GM23338 (cell line): Measurements from ENCODE around the gene ZBTB5. TPM values are rescaled to one million over a fixed set of nuclear protein-coding genes. Genes with fewer than 3 reads are reported as not detected.

Experiments used
- ATAC-seq: fragments of 200-7000 bp; cut with Tn5 transposase; 3 replicates; pipeline ENCODE4 v1.9.1; 2020
- DNase-seq: peaks from one replicate; pipeline ENCODE4 v3.0.0-alpha.2; 2015; ENCODE audit warnings: low spot score
- H2AFZ ChIP-seq: fragments of 200-600 bp; sonication (generic); 2 replicates; pipeline ENCODE4 v1.8.0; 2016; ENCODE audit warnings: antibody characterized with exemption, mild to moderate bottlenecking, moderate library complexity
- H3F3A ChIP-seq: fragments of 200-600 bp; sonication (generic); replicated peaks from 2 replicates; pipeline ENCODE4 v1.8.0; 2017; ENCODE audit warnings: antibody characterized with exemption, mixed run types, low read depth
- H3K27ac ChIP-seq: fragments of 200-600 bp; sonication (generic); 2 replicates; pipeline ENCODE4 v1.6.1; 2016; ENCODE audit warnings: low read depth
- H3K27me3 ChIP-seq: fragments of 200-600 bp; sonication (generic); 2 replicates; pipeline ENCODE4 v1.8.0; 2016; ENCODE audit warnings: mild to moderate bottlenecking, mixed run types, moderate library complexity; ENCODE audit not compliant: insufficient read depth
- H3K36me3 ChIP-seq: fragments of 200-600 bp; sonication (generic); 2 replicates; pipeline ENCODE4 v1.8.0; 2016; ENCODE audit warnings: mild to moderate bottlenecking; ENCODE audit not compliant: insufficient read depth
- H3K4me1 ChIP-seq: fragments of 200-600 bp; sonication (generic); 2 replicates; pipeline ENCODE4 v1.8.0; 2016; ENCODE audit warnings: mild to moderate bottlenecking, moderate library complexity; ENCODE audit not compliant: insufficient read depth
- H3K4me2 ChIP-seq: fragments of 200-600 bp; sonication (generic); 2 replicates; pipeline ENCODE4 v1.7.1; 2017; ENCODE audit warnings: mixed run types
- H3K4me3 ChIP-seq: fragments of 200-600 bp; sonication (generic); 2 replicates; pipeline ENCODE4 v1.6.1; 2016; ENCODE audit warnings: mixed run types
- H3K79me2 ChIP-seq: fragments of 200-600 bp; sonication (generic); replicated peaks from 2 replicates; pipeline ENCODE4 v1.8.0; 2017; ENCODE audit warnings: mild to moderate bottlenecking; ENCODE audit not compliant: insufficient read depth
- H3K9me2 ChIP-seq: fragments of 200-600 bp; sonication (generic); 2 replicates; pipeline ENCODE4 v1.8.0; 2017; ENCODE audit not compliant: insufficient read depth
- H4K20me1 ChIP-seq: fragments of 200-600 bp; sonication (generic); replicated peaks from 2 replicates; pipeline ENCODE4 v1.8.0; 2017; ENCODE audit warnings: mild to moderate bottlenecking; ENCODE audit not compliant: insufficient read depth
- H3K27ac Mint-ChIP-seq: 2 replicates; pipeline ENCODE4 v1.8.0; 2020; ENCODE audit warnings: inconsistent platforms, mild to moderate bottlenecking, moderate library complexity, mixed read lengths
- H3K27me3 Mint-ChIP-seq: 3 replicates; pipeline ENCODE4 v1.8.0; 2022; ENCODE audit warnings: low read depth, mild to moderate bottlenecking, moderate library complexity, mixed read lengths, inconsistent platforms; ENCODE audit not compliant: insufficient read depth, poor library complexity
- H3K36me3 Mint-ChIP-seq: 3 replicates; pipeline ENCODE4 v1.8.0; 2021; ENCODE audit warnings: low read depth, mild to moderate bottlenecking, inconsistent platforms, moderate library complexity, mixed read lengths
- H3K4me1 Mint-ChIP-seq: 3 replicates; pipeline ENCODE4 v1.8.0; 2020; ENCODE audit warnings: mild to moderate bottlenecking, inconsistent platforms, mixed read lengths
- H3K4me3 Mint-ChIP-seq: 3 replicates; pipeline ENCODE4 v1.8.0; 2021; ENCODE audit warnings: moderate library complexity, mild to moderate bottlenecking, inconsistent platforms, mixed read lengths
- H3K9me3 Mint-ChIP-seq: 3 replicates; pipeline ENCODE4 v1.8.0; 2020; ENCODE audit warnings: moderate library complexity, mild to moderate bottlenecking, inconsistent platforms, mixed read lengths
- CREB1 ChIP-seq: fragments of 250-450 bp; sonication (Bioruptor Pico); IDR thresholded peaks from 2 replicates; pipeline ENCODE4 v1.5.0; 2020; ENCODE audit warnings: low read depth, mild to moderate bottlenecking, moderate library complexity
- CTCF ChIP-seq, 2 experiments: fragments of 200-600 bp in 1 of 2; sonication (generic) in 1 of 2; conservative IDR thresholded peaks; 2 replicates each; pipeline versions ENCODE4 v1.5.1 to v1.6.1; 2016 to 2017; ENCODE audit warnings: antibody characterized with exemption in 2 of 2, low read depth in 2 of 2, mild to moderate bottlenecking in 2 of 2, moderate library complexity in 1 of 2
- ETS1 ChIP-seq: IDR thresholded peaks from 2 replicates; pipeline ENCODE4 v1.6.1; 2016; ENCODE audit warnings: antibody characterized with exemption
- EZH2 ChIP-seq: fragments of 200-600 bp; sonication (generic); IDR thresholded peaks from one replicate; pipeline ENCODE4 v1.8.0; 2017; ENCODE audit warnings: antibody characterized with exemption, mild to moderate bottlenecking, low read depth; ENCODE audit not compliant: unreplicated experiment
- EZH2phosphoT487 ChIP-seq: fragments of 200-600 bp; sonication (generic); IDR thresholded peaks from one replicate; pipeline ENCODE4 v1.8.1; 2018; ENCODE audit warnings: antibody characterized with exemption; ENCODE audit not compliant: unreplicated experiment
- JUNB ChIP-seq: IDR thresholded peaks from one replicate; pipeline ENCODE4 v1.6.1; 2016; ENCODE audit warnings: antibody characterized with exemption; ENCODE audit not compliant: unreplicated experiment
- NANOG ChIP-seq: IDR thresholded peaks from 2 replicates; pipeline ENCODE4 v1.6.1; 2016; ENCODE audit warnings: antibody characterized with exemption, borderline replicate concordance
- POLR2AphosphoS5 ChIP-seq: IDR thresholded peaks from 2 replicates; pipeline ENCODE4 v1.6.1; 2016; ENCODE audit warnings: antibody characterized with exemption, low read depth
- REST ChIP-seq: IDR thresholded peaks from one replicate; pipeline ENCODE4 v1.6.1; 2018; ENCODE audit warnings: antibody characterized with exemption; ENCODE audit not compliant: unreplicated experiment
- STAT1 ChIP-seq: IDR thresholded peaks from one replicate; pipeline ENCODE4 v1.6.1; 2016; ENCODE audit warnings: antibody characterized with exemption; ENCODE audit not compliant: unreplicated experiment
- ZNF114 ChIP-seq: fragments of 250-450 bp; sonication (Bioruptor Pico); IDR thresholded peaks from 2 replicates; pipeline ENCODE4 v1.5.0; 2020; ENCODE audit warnings: mild to moderate bottlenecking, moderate library complexity
- ZNF331 ChIP-seq: fragments of 250-450 bp; sonication (Bioruptor Pico); IDR thresholded peaks from 2 replicates; pipeline ENCODE4 v1.5.0; 2020; ENCODE audit warnings: low read depth, mild to moderate bottlenecking, moderate library complexity
- ZNF462 ChIP-seq: fragments of 250-450 bp; sonication (Bioruptor Pico); IDR thresholded peaks from 2 replicates; pipeline ENCODE4 v1.5.0; 2020; ENCODE audit warnings: mild to moderate bottlenecking, moderate library complexity
- polyA plus RNA-seq: library from polyadenylated mRNA; unstranded; fragments of >200 nt; fragmentation: Nextera tagmentation; extraction: Ambion mirVana; gene quantifications from 2 replicates; pipeline ENCODE4 v1.2.1, GENCODE V29; 2016
- total RNA-seq: library from RNA; depleted of rRNA; stranded (reverse); fragments of >200 nt; shearing (Covaris generic); gene quantifications from 2 replicates; pipeline ENCODE4 v1.2.3, GENCODE V29; 2014

ZBTB5 gene
- total and polyA plus RNA-seq, 2 experiments from 2014 or later = 2.8 to 19.5 TPM

- H3K4me1 ChIP-seq = peaks cover 19% of the 10 kb centered on the region; the same call in 1 of the 2 replicates
- H3K27me3 ChIP-seq = no peaks in the 10 kb centered on the region
- H3K4me3 ChIP-seq = no peak overlapping the region
- peaks cover 19% of the 10 kb centered on the region for H4K20me1 ChIP-seq
- no peaks in the 10 kb centered on the region for H3K9me2 ChIP-seq
- H3K27ac Mint-ChIP-seq = peak overlapping the region; percentile 85
- no peaks in the 10 kb centered on the region for H3K27me3 Mint-ChIP-seq
- no peaks in the 10 kb centered on the region for H3K9me3 Mint-ChIP-seq
- ATAC-seq (peak; percentile 60), DNase-seq (peak; percentile 69)
- peaks cover 26% of the 10 kb centered on the region for H3K4me1 Mint-ChIP-seq
- H3K36me3 ChIP-seq = peaks cover 14% of the 10 kb centered on the region
- H3F3A ChIP-seq = 0 out of 2 replicates have a peak, but pooled peaks cover 14% of the 10 kb centered on the region
- H3K4me3 Mint-ChIP-seq = peak overlapping the region; percentile 25
- H3K4me2 ChIP-seq = peak overlapping the region; percentile 69
- TF ChIP-seq EZH2 (no peak), CTCF (conservative IDR thresholded peaks at IDR 0.05; ENCODE audit: low read depth in 2 of 2) (no peak), ETS1 (no peak), JUNB (no peak), POLR2AphosphoS5 (no peak; the same call in 1 of the 2 replicates), REST (no peak), STAT1 (no peak), ZNF114 (no peak), CREB1 (CRISPR knock-in tag) (no peak), ZNF462 (CRISPR knock-in tag) (no peak), EZH2phosphoT487 (no peak), ZNF331 (CRISPR knock-in tag) (no peak), NANOG (no peak)
- peaks cover 87% of the 10 kb centered on the region for H3K36me3 Mint-ChIP-seq
- peaks cover 19% of the 10 kb centered on the region for H3K79me2 ChIP-seq
- H2AFZ ChIP-seq = no peak overlapping the region
- peak overlapping the region; percentile 91 for H3K27ac ChIP-seq
Observed at GRCh38 chr9:37433867-37434371, 31.3 kb downstream of the ZBTB5 start.
